GM23338 (cell line): ENCODE results near the gene HCRT. TPM values are rescaled to one million over a fixed set of nuclear protein-coding genes. Genes with fewer than 3 reads are reported as not detected.
"Not testable (repeated sequence)": the region's sequence is repeated elsewhere in the genome, so short reads cannot be mapped to it uniquely, and the experiment has no call there.

Source experiments
- ATAC-seq: fragments of 200-7000 bp; cut with Tn5 transposase; 3 replicates; pipeline ENCODE4 v1.9.1; 2020
- DNase-seq: peaks from one replicate; pipeline ENCODE4 v3.0.0-alpha.2; 2015; ENCODE audit warnings: low spot score
- H2AFZ ChIP-seq: fragments of 200-600 bp; sonication (generic); 2 replicates; pipeline ENCODE4 v1.8.0; 2016; ENCODE audit warnings: antibody characterized with exemption, mild to moderate bottlenecking, moderate library complexity
- H3F3A ChIP-seq: fragments of 200-600 bp; sonication (generic); replicated peaks from 2 replicates; pipeline ENCODE4 v1.8.0; 2017; ENCODE audit warnings: antibody characterized with exemption, mixed run types, low read depth
- H3K27ac ChIP-seq: fragments of 200-600 bp; sonication (generic); 2 replicates; pipeline ENCODE4 v1.6.1; 2016; ENCODE audit warnings: low read depth
- H3K27me3 ChIP-seq: fragments of 200-600 bp; sonication (generic); 2 replicates; pipeline ENCODE4 v1.8.0; 2016; ENCODE audit warnings: mild to moderate bottlenecking, mixed run types, moderate library complexity; ENCODE audit not compliant: insufficient read depth
- H3K36me3 ChIP-seq: fragments of 200-600 bp; sonication (generic); 2 replicates; pipeline ENCODE4 v1.8.0; 2016; ENCODE audit warnings: mild to moderate bottlenecking; ENCODE audit not compliant: insufficient read depth
- H3K4me1 ChIP-seq: fragments of 200-600 bp; sonication (generic); 2 replicates; pipeline ENCODE4 v1.8.0; 2016; ENCODE audit warnings: mild to moderate bottlenecking, moderate library complexity; ENCODE audit not compliant: insufficient read depth
- H3K4me2 ChIP-seq: fragments of 200-600 bp; sonication (generic); 2 replicates; pipeline ENCODE4 v1.7.1; 2017; ENCODE audit warnings: mixed run types
- H3K4me3 ChIP-seq: fragments of 200-600 bp; sonication (generic); 2 replicates; pipeline ENCODE4 v1.6.1; 2016; ENCODE audit warnings: mixed run types
- H3K79me2 ChIP-seq: fragments of 200-600 bp; sonication (generic); replicated peaks from 2 replicates; pipeline ENCODE4 v1.8.0; 2017; ENCODE audit warnings: mild to moderate bottlenecking; ENCODE audit not compliant: insufficient read depth
- H3K9me2 ChIP-seq: fragments of 200-600 bp; sonication (generic); 2 replicates; pipeline ENCODE4 v1.8.0; 2017; ENCODE audit not compliant: insufficient read depth
- H4K20me1 ChIP-seq: fragments of 200-600 bp; sonication (generic); replicated peaks from 2 replicates; pipeline ENCODE4 v1.8.0; 2017; ENCODE audit warnings: mild to moderate bottlenecking; ENCODE audit not compliant: insufficient read depth
- H3K27ac Mint-ChIP-seq: 2 replicates; pipeline ENCODE4 v1.8.0; 2020; ENCODE audit warnings: inconsistent platforms, mild to moderate bottlenecking, moderate library complexity, mixed read lengths
- H3K27me3 Mint-ChIP-seq: 3 replicates; pipeline ENCODE4 v1.8.0; 2022; ENCODE audit warnings: low read depth, mild to moderate bottlenecking, moderate library complexity, mixed read lengths, inconsistent platforms; ENCODE audit not compliant: insufficient read depth, poor library complexity
- H3K36me3 Mint-ChIP-seq: 3 replicates; pipeline ENCODE4 v1.8.0; 2021; ENCODE audit warnings: low read depth, mild to moderate bottlenecking, inconsistent platforms, moderate library complexity, mixed read lengths
- H3K4me1 Mint-ChIP-seq: 3 replicates; pipeline ENCODE4 v1.8.0; 2020; ENCODE audit warnings: mild to moderate bottlenecking, inconsistent platforms, mixed read lengths
- H3K4me3 Mint-ChIP-seq: 3 replicates; pipeline ENCODE4 v1.8.0; 2021; ENCODE audit warnings: moderate library complexity, mild to moderate bottlenecking, inconsistent platforms, mixed read lengths
- H3K9me3 Mint-ChIP-seq: 3 replicates; pipeline ENCODE4 v1.8.0; 2020; ENCODE audit warnings: moderate library complexity, mild to moderate bottlenecking, inconsistent platforms, mixed read lengths
- EZH2 ChIP-seq: fragments of 200-600 bp; sonication (generic); IDR thresholded peaks from one replicate; pipeline ENCODE4 v1.8.0; 2017; ENCODE audit warnings: antibody characterized with exemption, mild to moderate bottlenecking, low read depth; ENCODE audit not compliant: unreplicated experiment
- EZH2phosphoT487 ChIP-seq: fragments of 200-600 bp; sonication (generic); IDR thresholded peaks from one replicate; pipeline ENCODE4 v1.8.1; 2018; ENCODE audit warnings: antibody characterized with exemption; ENCODE audit not compliant: unreplicated experiment
- JUNB ChIP-seq: IDR thresholded peaks from one replicate; pipeline ENCODE4 v1.6.1; 2016; ENCODE audit warnings: antibody characterized with exemption; ENCODE audit not compliant: unreplicated experiment
- NANOG ChIP-seq: IDR thresholded peaks from 2 replicates; pipeline ENCODE4 v1.6.1; 2016; ENCODE audit warnings: antibody characterized with exemption, borderline replicate concordance
- STAT1 ChIP-seq: IDR thresholded peaks from one replicate; pipeline ENCODE4 v1.6.1; 2016; ENCODE audit warnings: antibody characterized with exemption; ENCODE audit not compliant: unreplicated experiment
- ZNF114 ChIP-seq: fragments of 250-450 bp; sonication (Bioruptor Pico); IDR thresholded peaks from 2 replicates; pipeline ENCODE4 v1.5.0; 2020; ENCODE audit warnings: mild to moderate bottlenecking, moderate library complexity
- ZNF331 ChIP-seq: fragments of 250-450 bp; sonication (Bioruptor Pico); IDR thresholded peaks from 2 replicates; pipeline ENCODE4 v1.5.0; 2020; ENCODE audit warnings: low read depth, mild to moderate bottlenecking, moderate library complexity
- polyA plus RNA-seq: library from polyadenylated mRNA; unstranded; fragments of >200 nt; fragmentation: Nextera tagmentation; extraction: Ambion mirVana; gene quantifications from 2 replicates; pipeline ENCODE4 v1.2.1, GENCODE V29; 2016
- total RNA-seq: library from RNA; depleted of rRNA; stranded (reverse); fragments of >200 nt; shearing (Covaris generic); gene quantifications from 2 replicates; pipeline ENCODE4 v1.2.3, GENCODE V29; 2014
- TF ChIP-seq, protein P1 (sequence below): IDR thresholded peaks from 2 replicates; pipeline ENCODE4 v1.6.1; 2016; ENCODE audit warnings: antibody characterized with exemption

Gene HCRT
- total and polyA plus RNA-seq, 2 experiments from 2014 or later, result not detected

DNA sequence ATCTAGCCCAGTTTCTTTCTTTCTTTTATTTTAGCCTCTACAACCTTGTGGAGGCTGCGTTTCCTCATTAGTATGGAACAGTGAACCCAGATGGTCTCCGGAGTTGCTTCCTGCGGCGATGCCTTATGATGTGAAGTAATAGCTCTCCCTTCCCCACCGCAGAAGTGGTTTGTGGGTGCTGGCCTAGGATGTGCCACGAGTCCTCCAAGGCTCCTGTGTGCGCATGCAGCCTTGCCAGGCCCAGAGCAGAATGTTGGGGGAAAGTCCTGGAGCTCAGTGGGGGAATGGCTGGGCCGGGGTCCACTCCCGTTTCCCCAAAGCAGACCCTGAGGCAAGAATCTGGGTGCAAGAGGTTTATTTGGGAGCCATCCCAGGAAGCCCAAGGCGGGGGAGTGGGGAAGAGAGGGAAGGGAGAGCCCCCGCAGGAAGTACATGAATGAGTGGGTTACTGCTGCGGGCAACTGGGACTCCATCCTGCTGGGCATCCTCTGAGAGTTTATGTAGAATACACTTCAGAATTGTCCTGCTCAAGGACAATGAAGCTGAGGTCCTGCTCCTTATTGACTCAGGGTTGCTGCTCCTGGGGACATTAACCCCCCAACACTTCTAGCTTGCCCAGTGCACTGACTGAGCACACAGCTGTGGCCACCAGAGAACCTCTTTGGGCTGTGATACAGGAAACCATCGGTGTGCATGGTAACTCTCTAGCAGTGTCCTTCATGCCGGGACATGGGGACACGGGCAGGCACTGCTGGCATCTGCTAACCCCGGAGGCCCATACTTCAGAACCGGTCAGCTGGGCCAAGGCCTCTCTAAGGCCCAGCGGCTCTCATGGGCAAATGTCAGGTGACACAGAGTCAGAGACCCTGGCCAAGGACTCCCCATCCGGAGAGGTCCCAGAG lies 3.7 kb upstream of the HCRT start (continued):
- no peak for TF ChIP-seq JUNB
- TF ChIP-seq, protein P1, sequence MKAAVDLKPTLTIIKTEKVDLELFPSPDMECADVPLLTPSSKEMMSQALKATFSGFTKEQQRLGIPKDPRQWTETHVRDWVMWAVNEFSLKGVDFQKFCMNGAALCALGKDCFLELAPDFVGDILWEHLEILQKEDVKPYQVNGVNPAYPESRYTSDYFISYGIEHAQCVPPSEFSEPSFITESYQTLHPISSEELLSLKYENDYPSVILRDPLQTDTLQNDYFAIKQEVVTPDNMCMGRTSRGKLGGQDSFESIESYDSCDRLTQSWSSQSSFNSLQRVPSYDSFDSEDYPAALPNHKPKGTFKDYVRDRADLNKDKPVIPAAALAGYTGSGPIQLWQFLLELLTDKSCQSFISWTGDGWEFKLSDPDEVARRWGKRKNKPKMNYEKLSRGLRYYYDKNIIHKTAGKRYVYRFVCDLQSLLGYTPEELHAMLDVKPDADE, result no peak
- TF ChIP-seq EZH2, result no peak
- no peak for TF ChIP-seq EZH2phosphoT487

DNA sequence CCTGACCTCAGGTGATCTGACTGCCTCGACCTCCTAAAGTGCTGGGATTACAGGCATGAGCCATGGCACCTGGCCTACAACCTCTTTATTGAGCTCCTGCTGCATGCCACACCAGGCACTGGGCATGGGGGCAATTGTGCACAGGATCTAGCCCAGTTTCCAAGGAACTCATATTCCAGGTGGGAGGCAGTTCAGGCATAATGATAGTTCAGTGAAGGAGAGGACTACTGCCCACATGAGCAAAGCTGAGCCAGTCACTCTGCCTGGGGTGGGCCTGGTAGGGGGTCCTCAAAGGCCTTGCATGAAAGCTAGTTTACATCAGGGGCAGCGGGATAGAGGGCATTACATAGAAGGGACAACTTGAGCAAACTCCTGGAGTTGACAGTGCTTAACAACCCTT lies 2.6 kb upstream of the HCRT start:
- Histone ChIP-seq H3K27ac (no peak overlapping the region), H4K20me1 (no peaks in the 10 kb centered on the region), H3K9me2 (no peaks in the 10 kb centered on the region), H3K4me2 (no peak overlapping the region), H2AFZ (no peak overlapping the region), H3K27me3 (peaks cover 32% of the 10 kb centered on the region), H3K4me3 (no peak overlapping the region), H3K79me2 (no peaks in the 10 kb centered on the region), H3F3A (peaks cover 9% of the 10 kb centered on the region), H3K36me3 (no peaks in the 10 kb centered on the region), H3K4me1 (peaks cover 10% of the 10 kb centered on the region; the same call in 1 of the 2 replicates)
- Mint-ChIP-seq H3K27ac (no peak overlapping the region), H3K9me3 (no peaks in the 10 kb centered on the region), H3K4me1 (peaks cover 28% of the 10 kb centered on the region), H3K36me3 (no peaks in the 10 kb centered on the region), H3K4me3 (no peak overlapping the region), H3K27me3 (peaks cover 37% of the 10 kb centered on the region)
- ATAC-seq, result no peak
- TF ChIP-seq STAT1 (no peak), EZH2phosphoT487 (no peak), ZNF114 (CRISPR knock-in tag) (no peak), JUNB (no peak), NANOG (no peak), ZNF331 (CRISPR knock-in tag) (no peak)
- no peak for DNase-seq

DNA sequence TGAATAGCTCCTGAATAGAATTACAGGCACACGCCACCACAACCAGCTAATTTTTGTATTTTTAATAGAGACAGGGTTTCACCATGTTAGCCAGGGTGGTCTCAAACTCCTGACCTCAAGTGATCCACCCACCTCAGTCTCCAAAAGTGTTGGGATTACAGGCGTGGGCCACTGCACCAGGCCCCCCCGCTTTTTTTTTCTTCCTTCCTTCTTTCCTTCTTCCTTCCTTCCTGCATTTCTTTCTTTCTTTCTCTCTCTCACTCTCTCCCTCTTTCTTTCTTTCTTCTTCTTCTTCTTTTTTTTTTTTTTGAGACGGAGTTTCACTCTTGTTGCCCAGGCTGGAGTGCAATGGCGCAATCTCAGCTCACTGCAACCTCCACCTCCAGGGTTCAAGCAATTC lies 939 bp upstream of the HCRT start:
- H4K20me1 ChIP-seq, H3K79me2 ChIP-seq, H3F3A ChIP-seq, H3K4me2 ChIP-seq, H3K9me2 ChIP-seq, H3K27ac ChIP-seq, H3K36me3 Mint-ChIP-seq, H2AFZ ChIP-seq, H3K27ac Mint-ChIP-seq, H3K36me3 ChIP-seq, H3K9me3 Mint-ChIP-seq, H3K4me3 ChIP-seq, H3K4me1 ChIP-seq, H3K4me3 Mint-ChIP-seq, DNase-seq, ATAC-seq: not testable (repeated sequence)
- Mint-ChIP-seq H3K4me1 (peaks cover 33% of the 10 kb centered on the region), H3K27me3 (peaks cover 54% of the 10 kb centered on the region)
- peaks cover 49% of the 10 kb centered on the region for H3K27me3 ChIP-seq
